ENCODE measurements around the gene TMEM117.

Gene TMEM117

GRCh38 chr12:43982544-43982943 is 146.7 kb downstream of the TMEM117 start:
- Histone ChIP-seq H3K9me3 (no peaks in the 10 kb centered on the region), H3K36me3 (no peaks in the 10 kb centered on the region), H3K27me3 (no peaks in the 10 kb centered on the region), H3K4me1 (ENCODE audit: control insufficient read depth in 1 of 2, insufficient read depth in 1 of 2, low read depth in 1 of 2, low read length in 1 of 2) (no peaks in the 10 kb centered on the region), H3K27ac (no peak overlapping the region), H3K4me3 (ENCODE audit: low read depth in 1 of 2, low read length in 1 of 2) (no peak overlapping the region)
- no peak for TF ChIP-seq CTCF (IDR thresholded peaks at IDR 0.05)

GRCh38 chr12:43988838-43989560 is 153.1 kb downstream of the TMEM117 start:
- Histone ChIP-seq H3K4me1 (ENCODE audit: control insufficient read depth in 1 of 2, insufficient read depth in 1 of 2, low read depth in 1 of 2, low read length in 1 of 2) (no peaks in the 10 kb centered on the region), H3K27ac (no peak overlapping the region)
- no peak for TF ChIP-seq CTCF (IDR thresholded peaks at IDR 0.05)

GRCh38 chr12:43992856-43993255 is 157.0 kb downstream of the TMEM117 start:
- H3K36me3 ChIP-seq, result no peaks in the 10 kb centered on the region
- no peak overlapping the region for H3K4me3 ChIP-seq (ENCODE audit: low read depth in 1 of 2, low read length in 1 of 2)
- H3K4me1 ChIP-seq (ENCODE audit: control insufficient read depth in 1 of 2, insufficient read depth in 1 of 2, low read depth in 1 of 2, low read length in 1 of 2), result no peaks in the 10 kb centered on the region
- TF ChIP-seq CTCF (IDR thresholded peaks at IDR 0.05), result no peak
- no peak overlapping the region for H3K27ac ChIP-seq
- no peaks in the 10 kb centered on the region for H3K27me3 ChIP-seq
- H3K9me3 ChIP-seq, result no peaks in the 10 kb centered on the region

More at GRCh38 chr12:43988838-43989560, 153.1 kb downstream of the TMEM117 start:
- Histone ChIP-seq H3K27me3 (no peaks in the 10 kb centered on the region), H3K4me3 (ENCODE audit: low read depth in 1 of 2, low read length in 1 of 2) (no peak overlapping the region), H3K36me3 (no peaks in the 10 kb centered on the region), H3K9me3 (no peaks in the 10 kb centered on the region)

- no peaks in the 10 kb centered on the region for H3K4me1 ChIP-seq (ENCODE audit: control insufficient read depth in 1 of 2, insufficient read depth in 1 of 2, low read depth in 1 of 2, low read length in 1 of 2)
- no peaks in the 10 kb centered on the region for H3K36me3 ChIP-seq
- no peaks in the 10 kb centered on the region for H3K9me3 ChIP-seq
- no peak for TF ChIP-seq CTCF (IDR thresholded peaks at IDR 0.05)
- no peaks in the 10 kb centered on the region for H3K27me3 ChIP-seq
- H3K27ac ChIP-seq, result no peak overlapping the region
- H3K4me3 ChIP-seq (ENCODE audit: low read depth in 1 of 2, low read length in 1 of 2), result no peak overlapping the region
These were observed 164.6 kb downstream of the TMEM117 start for GRCh38 chr12:44000309-44000952.

- Histone ChIP-seq H3K27ac (no peak overlapping the region), H3K4me1 (ENCODE audit: control insufficient read depth in 1 of 2, insufficient read depth in 1 of 2, low read depth in 1 of 2, low read length in 1 of 2) (no peaks in the 10 kb centered on the region), H3K36me3 (no peaks in the 10 kb centered on the region), H3K9me3 (no peaks in the 10 kb centered on the region), H3K4me3 (ENCODE audit: low read depth in 1 of 2, low read length in 1 of 2) (no peak overlapping the region), H3K27me3 (no peaks in the 10 kb centered on the region)
- no peak for TF ChIP-seq CTCF (IDR thresholded peaks at IDR 0.05)
These were observed 166.7 kb downstream of the TMEM117 start for GRCh38 chr12:44002607-44003006.
